Sigmoid colon (tissue), 7 donors: ENCODE results near the gene KPNA6. TPM values are rescaled to one million over a fixed set of nuclear protein-coding genes. Genes with fewer than 3 reads are reported as not detected.

Source experiments
- DNase-seq: peaks from one replicate; pipeline ENCODE4 v3.0.0-alpha.2; 2019
- H3K27ac ChIP-seq, 4 donors: fragments of 200-600 bp; sonication (generic); one replicate each; pipeline ENCODE4 v1.5.1; 2016 to 2019; ENCODE audit warnings: mild to moderate bottlenecking in 1 of 4
- H3K27me3 ChIP-seq, 3 donors: fragments of 200-600 bp; sonication (generic); one replicate each; pipeline ENCODE4 v1.5.1; 2019; ENCODE audit warnings: mild to moderate bottlenecking in 1 of 3
- H3K36me3 ChIP-seq, 4 donors: fragments of 200-600 bp; sonication (generic); one replicate each; pipeline ENCODE4 v1.5.1; 2016 to 2019
- H3K4me1 ChIP-seq, 4 donors: fragments of 200-600 bp; sonication (generic); one replicate each; pipeline ENCODE4 v1.5.1; 2017 to 2019
- H3K4me3 ChIP-seq, 4 donors: fragments of 200-600 bp; sonication (generic); one replicate each; pipeline ENCODE4 v1.5.1; 2017 to 2019; ENCODE audit warnings: mild to moderate bottlenecking in 2 of 4, moderate library complexity in 1 of 4
- H3K9me3 ChIP-seq, 4 donors: fragments of 200-600 bp in 3 of 4; sonication (generic) in 3 of 4; one replicate each; pipeline versions ENCODE4 v1.5.1 to v1.6.1; 2013 to 2019
- CTCF ChIP-seq, 4 experiments: fragments of 450-650 bp in 3 of 4; fragments of 200-600 bp in 1 of 4; IDR thresholded peaks; one replicate each; pipeline ENCODE4 v1.5.1; 2016 to 2019; ENCODE audit warnings: antibody characterized with exemption in 4 of 4, mild to moderate bottlenecking in 3 of 4, moderate library complexity in 2 of 4
- EP300 ChIP-seq, 4 donors: sonication (generic); formaldehyde crosslinking; IDR thresholded peaks; one replicate each; pipeline ENCODE4 v1.6.1; 2017; ENCODE audit warnings: antibody characterized with exemption in 4 of 4
- POLR2A ChIP-seq, 2 donors: fragments of 450-650 bp; IDR thresholded peaks; one replicate each; pipeline ENCODE4 v1.6.1; 2016; ENCODE audit warnings: antibody characterized with exemption in 2 of 2, mild to moderate bottlenecking in 2 of 2, moderate library complexity in 2 of 2
- POLR2AphosphoS5 ChIP-seq, 4 donors: sonication (generic); formaldehyde crosslinking; IDR thresholded peaks; one replicate each; pipeline ENCODE4 v1.6.1; 2017; ENCODE audit warnings: antibody characterized with exemption in 4 of 4
- WGBS, 2 donors: extraction: QIAGEN DNeasy Blood & Tissue Kit; methylation state at CpG; one replicate each; pipeline ENCODE4 v1.1.7; 2013; 5-methylcytosine and 5-hydroxymethylcytosine counted together
- intact Hi-C: fragments of 100-400 bp; cut with DNase I; formaldehyde crosslinking; loops from one replicate; pipeline ENCODE4 v1.15.1; 2023
- polyA plus RNA-seq, 3 donors: library from polyadenylated mRNA; stranded (reverse); fragments of 200-250 nt; gene quantifications; one replicate each; pipeline ENCODE4 v1.2.3, GENCODE V29; 2013
- total RNA-seq, 4 donors: library from RNA; depleted of rRNA; stranded (reverse); fragments of >200 nt; gene quantifications; one replicate each; pipeline ENCODE4 v1.1.0, GENCODE V29; 2016
- donor health status: healthy with polysubstance abuse.
- donor health status: Bipolar disorder and iron deficiency.
- donor health status: healthy.

Gene KPNA6
- total and polyA plus RNA-seq, 7 donors = 6.0 to 47.0 (median 33.4) TPM

- no peaks in the 10 kb centered on the region for H3K27me3 ChIP-seq
- intact Hi-C loops = no loop called here
- no peak overlapping the region for H3K4me3 ChIP-seq
- no peaks in the 10 kb centered on the region for H3K9me3 ChIP-seq
- TF ChIP-seq EP300 (IDR thresholded peaks at IDR 0.05) (no peak), POLR2A (IDR thresholded peaks at IDR 0.05) (no peak), CTCF (IDR thresholded peaks at IDR 0.05) (no peak), POLR2AphosphoS5 (IDR thresholded peaks at IDR 0.05) (no peak)
- no peak overlapping the region for H3K27ac ChIP-seq
- WGBS, 2 donors = 89 to 94% methylated on average over 4 of the region's 4 CpGs
- peaks cover 24 to 80% (median 49%) of the 10 kb centered on the region in 4 donors for H3K36me3 ChIP-seq
- H3K4me1 ChIP-seq = no peaks in the 10 kb centered on the region
- no peak for DNase-seq
Observed at GRCh38 chr1:32170991-32171390, 63.1 kb downstream of the KPNA6 start.

- Histone ChIP-seq H3K27me3 (no peaks in the 10 kb centered on the region), H3K36me3 (peaks cover 13 to 62% (median 38%) of the 10 kb centered on the region in 4 donors), H3K4me3 (no peak overlapping the region), H3K27ac (no peak overlapping the region), H3K9me3 (no peaks in the 10 kb centered on the region), H3K4me1 (no peaks in the 10 kb centered on the region)
- WGBS, 2 donors = 89 to 94% methylated on average over 1 of the region's 1 CpG
- TF ChIP-seq POLR2A (IDR thresholded peaks at IDR 0.05) = no peak
- TF ChIP-seq POLR2AphosphoS5 (IDR thresholded peaks at IDR 0.05) = no peak
- no peak for TF ChIP-seq CTCF (IDR thresholded peaks at IDR 0.05)
- TF ChIP-seq EP300 (IDR thresholded peaks at IDR 0.05) = no peak
- DNase-seq = no peak
- intact Hi-C loops = no loop called here
Observed at GRCh38 chr1:32172621-32173245, 64.9 kb downstream of the KPNA6 start.

GRCh38 chr1:32178380-32179192 is 70.7 kb downstream of the KPNA6 start:
- DNase-seq = peak; percentile 10
- H3K27ac ChIP-seq = peak overlapping the region; percentile 90 to 95 (median 92)
- peaks cover 0 to 43% (median 38%) of the 10 kb centered on the region in 4 donors for H3K4me1 ChIP-seq
- 85 to 87% methylated on average over 7 of the region's 7 CpGs for WGBS, 2 donors
- TF ChIP-seq EP300 (IDR thresholded peaks at IDR 0.05) (no peak), POLR2AphosphoS5 (IDR thresholded peaks at IDR 0.05) (no peak)
- peaks cover 0 to 31% (median 7%) of the 10 kb centered on the region in 4 donors for H3K36me3 ChIP-seq
- intact Hi-C loops = loop anchor here (2.0 to 5.0 kb wide), 2 partner anchors 70 to 114 kb away; partner anchors contain the start of genes HDAC1 and KPNA6
- no peaks in the 10 kb centered on the region for H3K9me3 ChIP-seq
- peak overlapping the region; percentile 44 to 75 (median 59) for H3K4me3 ChIP-seq
- H3K27me3 ChIP-seq = no peaks in the 10 kb centered on the region

- intact Hi-C loops = loop anchor here (2.0 to 5.0 kb wide), 2 partner anchors 70 to 113 kb away; partner anchors contain the start of genes HDAC1 and KPNA6
- TF ChIP-seq POLR2AphosphoS5 (IDR thresholded peaks at IDR 0.05) = no peak
- no peak for TF ChIP-seq EP300 (IDR thresholded peaks at IDR 0.05)
- TF ChIP-seq POLR2A (IDR thresholded peaks at IDR 0.05) = no peak
- no peak for TF ChIP-seq CTCF (IDR thresholded peaks at IDR 0.05)
- Histone ChIP-seq H3K36me3 (peaks cover 0 to 31% (median 11%) of the 10 kb centered on the region in 4 donors), H3K4me3 (peak overlapping the region; percentile 44 to 75 (median 59)), H3K9me3 (no peaks in the 10 kb centered on the region), H3K27ac (peak overlapping the region; percentile 90 to 95 (median 92)), H3K4me1 (peaks cover 0 to 48% (median 44%) of the 10 kb centered on the region in 4 donors), H3K27me3 (no peaks in the 10 kb centered on the region)
- peak; percentile 70 for DNase-seq
- WGBS, 2 donors = 15 to 22% methylated on average over 7 of the region's 7 CpGs
Observed at GRCh38 chr1:32179193-32179442, 71.3 kb downstream of the KPNA6 start.
